Measurements from ENCODE around the gene VMAC. TPM values are rescaled to one million over a fixed set of nuclear protein-coding genes. Genes with fewer than 3 reads are reported as not detected.

VMAC gene
- total RNA-seq, 4 donors from 2014 or later: 0.65 to 13.0 (median 5.6) TPM

DNA sequence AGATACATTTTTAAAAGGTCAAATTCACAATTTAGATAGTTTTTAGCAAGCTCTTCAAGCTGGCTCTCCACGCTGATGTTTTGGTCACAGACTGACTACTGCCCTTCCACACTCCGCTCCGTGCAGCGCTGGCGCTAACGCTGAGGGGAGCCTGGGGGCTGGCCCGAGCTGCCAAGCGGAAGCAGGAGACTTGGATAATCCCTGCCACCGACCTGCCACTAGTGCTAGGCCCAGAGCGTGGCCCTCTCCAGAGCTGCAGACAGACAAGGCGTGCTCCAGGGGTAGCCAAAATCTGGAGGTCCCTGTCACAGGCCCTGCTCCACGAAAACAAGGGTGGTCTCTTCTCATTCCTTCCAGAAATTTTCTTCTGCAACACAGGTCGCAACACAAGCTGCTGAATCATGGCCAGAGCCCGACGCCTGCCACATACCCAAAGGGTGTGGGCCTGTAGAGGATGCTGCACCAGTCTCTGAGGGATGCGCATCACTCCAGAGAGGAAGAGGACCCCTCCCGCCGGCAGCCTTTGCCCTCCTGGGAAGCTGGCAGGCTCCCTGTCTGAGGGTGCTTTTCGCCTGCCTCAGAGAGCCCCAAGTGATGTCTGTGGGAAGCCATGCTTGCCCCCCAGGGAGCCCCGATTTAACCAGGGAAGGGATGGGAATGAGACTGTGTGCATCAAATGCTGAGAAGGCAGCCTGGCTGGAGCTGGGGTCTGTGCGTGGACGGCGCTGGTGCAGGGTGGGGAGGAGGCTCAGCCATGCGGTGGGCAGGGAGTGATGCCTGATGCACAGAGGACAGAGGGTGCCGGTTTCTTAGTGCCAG is 31.0 kb downstream of the VMAC start:
- TF ChIP-seq, protein P1, sequence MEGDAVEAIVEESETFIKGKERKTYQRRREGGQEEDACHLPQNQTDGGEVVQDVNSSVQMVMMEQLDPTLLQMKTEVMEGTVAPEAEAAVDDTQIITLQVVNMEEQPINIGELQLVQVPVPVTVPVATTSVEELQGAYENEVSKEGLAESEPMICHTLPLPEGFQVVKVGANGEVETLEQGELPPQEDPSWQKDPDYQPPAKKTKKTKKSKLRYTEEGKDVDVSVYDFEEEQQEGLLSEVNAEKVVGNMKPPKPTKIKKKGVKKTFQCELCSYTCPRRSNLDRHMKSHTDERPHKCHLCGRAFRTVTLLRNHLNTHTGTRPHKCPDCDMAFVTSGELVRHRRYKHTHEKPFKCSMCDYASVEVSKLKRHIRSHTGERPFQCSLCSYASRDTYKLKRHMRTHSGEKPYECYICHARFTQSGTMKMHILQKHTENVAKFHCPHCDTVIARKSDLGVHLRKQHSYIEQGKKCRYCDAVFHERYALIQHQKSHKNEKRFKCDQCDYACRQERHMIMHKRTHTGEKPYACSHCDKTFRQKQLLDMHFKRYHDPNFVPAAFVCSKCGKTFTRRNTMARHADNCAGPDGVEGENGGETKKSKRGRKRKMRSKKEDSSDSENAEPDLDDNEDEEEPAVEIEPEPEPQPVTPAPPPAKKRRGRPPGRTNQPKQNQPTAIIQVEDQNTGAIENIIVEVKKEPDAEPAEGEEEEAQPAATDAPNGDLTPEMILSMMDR (IDR thresholded peaks at IDR 0.05; ENCODE audit: low read depth): no peak

DNA sequence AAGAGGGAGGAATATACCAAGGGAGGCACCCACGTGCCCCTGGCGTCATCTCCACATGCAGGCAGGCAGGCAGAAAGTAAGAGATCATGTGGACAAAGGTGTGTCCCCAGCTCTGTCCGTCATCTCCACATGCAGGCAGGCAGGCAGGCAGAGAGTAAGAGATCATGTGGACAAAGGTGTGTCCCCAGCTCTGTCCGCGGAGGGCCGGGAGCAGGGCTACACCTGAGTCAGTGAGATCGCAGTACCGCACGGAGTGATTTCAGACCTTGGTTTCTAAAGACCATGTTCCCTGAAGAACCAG is 31.6 kb downstream of the VMAC start:
- TF ChIP-seq, protein P1 (IDR thresholded peaks at IDR 0.05; ENCODE audit: low read depth): no peak

DNA sequence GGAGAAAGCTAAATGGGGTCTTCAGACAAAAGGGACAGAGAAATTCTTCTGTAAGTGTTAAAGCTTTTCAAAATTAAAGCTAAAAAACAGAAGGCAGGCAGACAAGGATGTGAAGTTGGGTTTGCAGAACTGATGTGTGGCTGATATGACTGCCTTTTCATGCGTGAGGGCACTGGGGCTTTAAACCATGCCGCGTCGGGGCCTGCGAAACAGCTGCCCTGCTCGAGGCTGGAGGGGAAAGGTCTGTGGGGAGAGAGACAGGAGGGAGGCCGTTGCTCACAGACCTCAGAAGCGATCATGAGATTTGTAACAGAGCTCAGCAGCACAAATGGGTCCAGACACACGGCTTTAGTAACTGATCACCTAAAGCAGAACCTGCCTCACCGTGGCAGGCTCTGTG is 32.9 kb downstream of the VMAC start:
- TF ChIP-seq, protein P1 (IDR thresholded peaks at IDR 0.05; ENCODE audit: low read depth): no peak

DNA sequence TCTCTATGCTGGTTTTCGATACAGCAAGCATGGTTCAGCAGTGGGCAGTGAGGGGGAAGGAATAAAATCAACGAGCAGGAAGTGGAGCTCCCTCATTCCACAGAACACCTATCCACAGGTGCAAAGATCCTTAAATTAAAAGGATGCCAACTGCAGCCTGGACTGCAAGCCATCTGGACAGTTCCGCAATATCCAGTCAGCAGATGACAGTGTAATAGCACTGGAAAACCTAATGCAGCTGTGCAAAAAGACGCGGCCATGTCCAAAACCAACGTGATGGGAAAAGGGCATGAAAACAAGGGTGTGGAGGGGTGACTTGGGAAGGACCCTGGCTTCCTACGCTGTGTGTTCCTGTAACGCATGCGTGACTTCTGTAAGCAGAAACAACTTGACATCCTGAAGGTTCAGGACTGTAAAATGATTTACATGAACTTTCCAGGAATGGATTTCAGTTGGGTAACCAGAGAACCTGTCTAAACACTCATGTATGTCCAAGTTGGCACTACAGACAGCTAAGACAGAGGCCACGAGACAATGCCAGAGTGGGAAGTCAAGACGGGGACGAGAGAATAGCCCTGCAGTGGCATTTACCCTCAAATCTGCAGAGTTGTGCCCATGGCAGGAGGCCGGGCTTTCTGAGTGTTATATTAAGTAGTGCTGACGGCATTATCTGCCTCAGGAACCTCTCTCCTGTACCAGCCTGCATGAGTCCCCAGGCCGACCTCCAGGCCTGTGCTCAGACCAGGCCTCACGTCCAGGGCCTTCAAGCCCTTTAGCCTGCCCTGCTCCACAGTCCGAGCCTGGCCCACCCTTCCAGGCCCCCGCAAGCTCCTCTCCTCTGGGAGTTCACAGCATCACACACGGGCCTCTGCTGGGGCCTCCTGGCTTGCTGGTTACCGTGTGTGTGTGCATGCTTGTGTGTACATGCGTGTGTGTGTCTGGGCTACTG is 35.9 kb downstream of the VMAC start:
- TF ChIP-seq, protein P1 (IDR thresholded peaks at IDR 0.05; ENCODE audit: low read depth): no peak

DNA sequence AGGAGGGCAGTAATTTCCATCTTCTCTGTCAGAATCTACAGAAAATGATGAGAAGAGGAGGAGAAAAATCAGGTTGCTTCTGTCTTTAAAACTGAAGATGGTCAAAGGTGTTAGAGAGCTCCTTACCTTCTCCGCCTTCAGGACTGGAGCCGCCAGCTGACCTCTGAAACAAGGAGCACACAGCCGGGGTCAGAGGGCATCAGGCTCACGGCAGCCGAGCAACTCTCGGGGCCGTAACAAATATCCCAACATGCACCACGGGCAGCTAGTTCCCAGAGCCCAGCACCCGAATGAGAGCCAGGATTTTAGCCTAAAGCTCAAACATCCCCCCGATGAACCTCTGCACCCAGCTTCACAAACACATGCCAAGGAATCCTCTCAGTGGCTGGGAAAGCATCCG is 37.0 kb downstream of the VMAC start:
- TF ChIP-seq, protein P1 (IDR thresholded peaks at IDR 0.05; ENCODE audit: low read depth): no peak

DNA sequence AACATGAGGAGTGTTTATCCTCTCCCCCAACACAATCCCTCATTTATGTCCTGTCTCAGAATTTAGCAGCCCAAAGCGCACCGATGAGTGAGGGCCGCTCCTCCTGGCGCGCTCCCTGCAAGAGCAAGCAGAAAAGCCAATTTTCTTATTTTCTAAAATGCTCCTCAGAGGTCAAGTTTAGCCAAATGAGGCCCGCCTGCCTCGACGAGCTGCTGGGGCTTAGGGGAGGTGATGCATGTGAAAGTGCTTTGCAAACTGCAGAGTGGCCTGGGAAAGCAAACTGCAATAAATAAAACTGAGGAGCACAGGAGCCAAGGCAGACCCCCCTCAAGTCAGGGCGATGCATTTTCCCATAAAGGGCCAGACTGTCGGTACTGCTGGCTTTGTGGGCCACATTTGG is 38.4 kb downstream of the VMAC start:
- TF ChIP-seq, protein P1 (IDR thresholded peaks at IDR 0.05; ENCODE audit: low read depth): no peak

DNA sequence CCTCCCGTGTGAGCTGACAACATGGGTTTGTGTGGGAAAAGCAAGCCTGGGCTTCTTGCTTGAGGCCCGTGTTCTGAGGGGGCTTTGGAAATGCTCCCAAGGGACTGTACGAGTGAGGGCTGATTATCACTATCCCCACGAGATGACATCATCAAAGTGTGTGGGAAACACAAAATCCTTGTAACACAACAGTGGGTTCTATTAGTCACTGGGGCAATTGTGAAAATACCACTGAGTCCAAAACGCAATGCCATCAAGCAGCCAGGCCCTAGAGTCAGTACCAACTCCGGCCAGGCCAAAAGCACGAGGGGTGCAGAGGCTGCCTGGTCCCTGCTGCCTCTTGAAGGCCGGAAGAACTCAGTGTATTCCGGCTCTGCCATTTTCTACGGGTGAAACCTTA is 39.0 kb downstream of the VMAC start:
- TF ChIP-seq, protein P1 (IDR thresholded peaks at IDR 0.05; ENCODE audit: low read depth): no peak
